ENCODE results near the gene FOXI1.

DNA sequence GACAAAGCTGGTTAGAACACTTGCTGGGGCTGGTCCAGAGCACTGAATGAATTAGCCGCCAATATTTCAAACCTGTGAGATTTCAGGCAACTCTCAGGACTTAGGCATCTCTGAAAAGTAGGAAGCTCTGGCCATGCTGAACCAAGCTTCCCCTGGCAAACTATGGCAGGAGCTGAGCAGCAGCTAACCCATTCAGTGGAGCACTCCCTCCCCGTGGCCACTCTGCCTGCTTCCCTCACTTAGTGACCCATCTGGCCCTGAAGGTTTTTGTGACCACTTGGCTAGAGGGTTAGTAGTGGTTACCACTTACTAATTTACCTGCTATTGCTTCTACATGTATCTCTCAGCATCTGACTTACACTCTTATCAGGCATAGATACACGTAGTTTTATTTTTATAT is 25.5 kb downstream of the FOXI1 start:
- TF ChIP-seq, protein P1, sequence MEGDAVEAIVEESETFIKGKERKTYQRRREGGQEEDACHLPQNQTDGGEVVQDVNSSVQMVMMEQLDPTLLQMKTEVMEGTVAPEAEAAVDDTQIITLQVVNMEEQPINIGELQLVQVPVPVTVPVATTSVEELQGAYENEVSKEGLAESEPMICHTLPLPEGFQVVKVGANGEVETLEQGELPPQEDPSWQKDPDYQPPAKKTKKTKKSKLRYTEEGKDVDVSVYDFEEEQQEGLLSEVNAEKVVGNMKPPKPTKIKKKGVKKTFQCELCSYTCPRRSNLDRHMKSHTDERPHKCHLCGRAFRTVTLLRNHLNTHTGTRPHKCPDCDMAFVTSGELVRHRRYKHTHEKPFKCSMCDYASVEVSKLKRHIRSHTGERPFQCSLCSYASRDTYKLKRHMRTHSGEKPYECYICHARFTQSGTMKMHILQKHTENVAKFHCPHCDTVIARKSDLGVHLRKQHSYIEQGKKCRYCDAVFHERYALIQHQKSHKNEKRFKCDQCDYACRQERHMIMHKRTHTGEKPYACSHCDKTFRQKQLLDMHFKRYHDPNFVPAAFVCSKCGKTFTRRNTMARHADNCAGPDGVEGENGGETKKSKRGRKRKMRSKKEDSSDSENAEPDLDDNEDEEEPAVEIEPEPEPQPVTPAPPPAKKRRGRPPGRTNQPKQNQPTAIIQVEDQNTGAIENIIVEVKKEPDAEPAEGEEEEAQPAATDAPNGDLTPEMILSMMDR (IDR thresholded peaks at IDR 0.05; ENCODE audit: poor library complexity), result no peak
- TF ChIP-seq EZH2 (IDR thresholded peaks at IDR 0.05; ENCODE audit: borderline replicate concordance) (no peak), EZH2phosphoT487 (IDR thresholded peaks at IDR 0.05; ENCODE audit: low read depth, severe bottlenecking, unreplicated experiment) (no peak)

All from hepatocyte (in vitro differentiated cells).